HepG2 (cell line): ENCODE results near the gene CD72. TPM values are rescaled to one million over a fixed set of nuclear protein-coding genes. Genes with fewer than 3 reads are reported as not detected.
A peak's percentile ranks its signal among the peaks of the same experiment; 100 is the strongest.

Source experiments
- BCL6 ChIP-seq: IDR thresholded peaks from 2 replicates; pipeline ENCODE4 v1.6.1; 2016; ENCODE audit warnings: missing genetic modification reagents, missing compliant biosample characterization
- GATAD1 ChIP-seq: IDR thresholded peaks from 2 replicates; pipeline ENCODE4 v1.6.1; 2016; ENCODE audit warnings: missing genetic modification reagents, missing compliant biosample characterization
- PHB2 ChIP-seq: fragments of 450-650 bp; IDR thresholded peaks from 2 replicates; pipeline ENCODE4 v1.6.1; 2018; ENCODE audit not compliant: partially characterized antibody
- RARA ChIP-seq: IDR thresholded peaks from 2 replicates; pipeline ENCODE4 v1.6.1; 2016; ENCODE audit warnings: missing genetic modification reagents, missing compliant biosample characterization
- SRF ChIP-seq: IDR thresholded peaks from 2 replicates; pipeline ENCODE4 v1.6.1; 2011; ENCODE audit warnings: mild to moderate bottlenecking, low read depth, low read length, moderate library complexity
- ZFP36L2 ChIP-seq: sonication (generic); formaldehyde crosslinking; IDR thresholded peaks from 2 replicates; pipeline ENCODE4 v1.4.0; 2020; ENCODE audit warnings: missing genetic modification reagents
- ZNF205 ChIP-seq: IDR thresholded peaks from 2 replicates; pipeline ENCODE4 v1.6.1; 2018; ENCODE audit warnings: missing biosample characterization, missing genetic modification reagents
- ZNF251 ChIP-seq: sonication (generic); formaldehyde crosslinking; IDR thresholded peaks from 2 replicates; pipeline ENCODE4 v1.9.0; 2021; ENCODE audit warnings: mild to moderate bottlenecking, missing genetic modification reagents
- ZNF34 ChIP-seq: sonication (generic); formaldehyde crosslinking; IDR thresholded peaks from 2 replicates; pipeline ENCODE4 v1.4.0; 2020; ENCODE audit warnings: mild to moderate bottlenecking, missing genetic modification reagents, borderline replicate concordance
- ZNF569 ChIP-seq: sonication (generic); formaldehyde crosslinking; IDR thresholded peaks from 2 replicates; pipeline ENCODE4 v1.5.0; 2020; ENCODE audit warnings: mild to moderate bottlenecking, missing genetic modification reagents, moderate library complexity, borderline replicate concordance
- ZNF878 ChIP-seq: sonication (generic); formaldehyde crosslinking; IDR thresholded peaks from 2 replicates; pipeline ENCODE4 v1.8.1; 2023; ENCODE audit warnings: mild to moderate bottlenecking, missing genetic modification reagents, moderate library complexity
- polyA plus RNA-seq, 8 experiments: library from polyadenylated mRNA; depleted of rRNA in 3 of 8; stranded (reverse) in 7 of 8; unstranded in 1 of 8; fragments of >200 nt; fragmentation: Illumina TruSeq in 4 of 8; extraction: Trizol in 4 of 8; gene quantifications; 2 replicates each; pipeline versions ENCODE4 v1.2.1 to v1.2.3, GENCODE V29; 2011 to 2016; ENCODE audit warnings: low read depth in 4 of 8, missing spikeins in 1 of 8, mixed read lengths in 1 of 8; ENCODE audit not compliant: insufficient read depth in 1 of 8
- total RNA-seq, 5 experiments: library from RNA; depleted of rRNA; stranded (reverse); fragments of >200 nt; fragmentation: Illumina TruSeq; extraction: Trizol; gene quantifications; 2 replicates each; pipeline ENCODE4 v1.2.3, GENCODE V29; 2016; ENCODE audit warnings: low read depth in 1 of 5
- TF ChIP-seq, protein P1 (sequence below): sonication (generic); formaldehyde crosslinking; IDR thresholded peaks from 2 replicates; pipeline ENCODE4 v1.5.1; 2020; ENCODE audit warnings: missing genetic modification reagents, mild to moderate bottlenecking, borderline replicate concordance
- TF ChIP-seq, protein P2 (sequence below): IDR thresholded peaks from 2 replicates; pipeline ENCODE4 v1.4.0; 2020; ENCODE audit warnings: mild to moderate bottlenecking, missing genetic modification reagents
- TF ChIP-seq, protein P3 (sequence below): sonication (generic); formaldehyde crosslinking; IDR thresholded peaks from 2 replicates; pipeline ENCODE4 v1.8.1; 2023; ENCODE audit warnings: mild to moderate bottlenecking, missing genetic modification reagents
- TF ChIP-seq, protein P4 (sequence below): sonication (generic); formaldehyde crosslinking; IDR thresholded peaks from 2 replicates; pipeline ENCODE4 v1.5.0; 2020; ENCODE audit warnings: mild to moderate bottlenecking, missing genetic modification reagents
- TF ChIP-seq, protein P5 (sequence below): sonication (generic); formaldehyde crosslinking; IDR thresholded peaks from 2 replicates; pipeline ENCODE4 v1.4.0; 2020; ENCODE audit warnings: missing genetic modification reagents, low read depth, mild to moderate bottlenecking, borderline replicate concordance
- TF ChIP-seq, protein P6 (sequence below): sonication (generic); formaldehyde crosslinking; IDR thresholded peaks from 2 replicates; pipeline ENCODE4 v1.5.1; 2020; ENCODE audit warnings: missing genetic modification reagents, mild to moderate bottlenecking, borderline replicate concordance

Gene CD72
- total and polyA plus RNA-seq, 2 of the 13 experiments (the other 11 are each of a cell fraction or from before 2014, with no cell fraction given), result 0.18 to 1.1 TPM

DNA sequence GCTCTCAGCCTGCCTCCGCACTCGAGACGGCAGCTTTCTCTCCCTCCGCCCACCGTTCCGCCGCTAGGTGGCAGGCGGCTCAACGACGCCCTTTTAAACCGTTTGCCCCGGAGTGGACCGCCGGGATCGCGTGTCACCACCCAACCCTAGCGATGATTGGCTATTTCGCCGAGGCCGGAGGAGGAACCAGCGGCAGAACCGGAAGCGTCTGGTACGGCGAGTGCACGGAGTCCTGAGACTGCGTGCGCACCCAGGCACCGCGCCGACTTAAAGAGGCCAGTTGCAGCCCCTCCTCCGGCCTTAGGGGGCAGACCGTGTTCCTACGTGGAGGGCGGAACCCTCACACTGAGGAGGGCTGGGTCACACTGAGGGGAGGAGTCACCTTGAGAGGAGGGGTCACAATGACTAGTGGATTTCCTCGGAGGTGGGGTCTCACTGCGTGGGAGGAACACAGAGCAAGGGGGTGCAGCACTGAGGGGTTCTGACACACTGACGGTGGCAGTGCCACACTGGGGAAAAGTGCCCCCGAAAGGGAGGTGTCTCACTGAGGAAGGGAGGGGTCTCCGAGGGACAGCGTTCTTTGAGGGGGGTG lies 14.1 kb downstream of the CD72 start (continued):
- TF ChIP-seq, protein P1, sequence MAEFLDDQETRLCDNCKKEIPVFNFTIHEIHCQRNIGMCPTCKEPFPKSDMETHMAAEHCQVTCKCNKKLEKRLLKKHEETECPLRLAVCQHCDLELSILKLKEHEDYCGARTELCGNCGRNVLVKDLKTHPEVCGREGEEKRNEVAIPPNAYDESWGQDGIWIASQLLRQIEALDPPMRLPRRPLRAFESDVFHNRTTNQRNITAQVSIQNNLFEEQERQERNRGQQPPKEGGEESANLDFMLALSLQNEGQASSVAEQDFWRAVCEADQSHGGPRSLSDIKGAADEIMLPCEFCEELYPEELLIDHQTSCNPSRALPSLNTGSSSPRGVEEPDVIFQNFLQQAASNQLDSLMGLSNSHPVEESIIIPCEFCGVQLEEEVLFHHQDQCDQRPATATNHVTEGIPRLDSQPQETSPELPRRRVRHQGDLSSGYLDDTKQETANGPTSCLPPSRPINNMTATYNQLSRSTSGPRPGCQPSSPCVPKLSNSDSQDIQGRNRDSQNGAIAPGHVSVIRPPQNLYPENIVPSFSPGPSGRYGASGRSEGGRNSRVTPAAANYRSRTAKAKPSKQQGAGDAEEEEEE (CRISPR knock-in tag), result no peak
- TF ChIP-seq, protein P2, sequence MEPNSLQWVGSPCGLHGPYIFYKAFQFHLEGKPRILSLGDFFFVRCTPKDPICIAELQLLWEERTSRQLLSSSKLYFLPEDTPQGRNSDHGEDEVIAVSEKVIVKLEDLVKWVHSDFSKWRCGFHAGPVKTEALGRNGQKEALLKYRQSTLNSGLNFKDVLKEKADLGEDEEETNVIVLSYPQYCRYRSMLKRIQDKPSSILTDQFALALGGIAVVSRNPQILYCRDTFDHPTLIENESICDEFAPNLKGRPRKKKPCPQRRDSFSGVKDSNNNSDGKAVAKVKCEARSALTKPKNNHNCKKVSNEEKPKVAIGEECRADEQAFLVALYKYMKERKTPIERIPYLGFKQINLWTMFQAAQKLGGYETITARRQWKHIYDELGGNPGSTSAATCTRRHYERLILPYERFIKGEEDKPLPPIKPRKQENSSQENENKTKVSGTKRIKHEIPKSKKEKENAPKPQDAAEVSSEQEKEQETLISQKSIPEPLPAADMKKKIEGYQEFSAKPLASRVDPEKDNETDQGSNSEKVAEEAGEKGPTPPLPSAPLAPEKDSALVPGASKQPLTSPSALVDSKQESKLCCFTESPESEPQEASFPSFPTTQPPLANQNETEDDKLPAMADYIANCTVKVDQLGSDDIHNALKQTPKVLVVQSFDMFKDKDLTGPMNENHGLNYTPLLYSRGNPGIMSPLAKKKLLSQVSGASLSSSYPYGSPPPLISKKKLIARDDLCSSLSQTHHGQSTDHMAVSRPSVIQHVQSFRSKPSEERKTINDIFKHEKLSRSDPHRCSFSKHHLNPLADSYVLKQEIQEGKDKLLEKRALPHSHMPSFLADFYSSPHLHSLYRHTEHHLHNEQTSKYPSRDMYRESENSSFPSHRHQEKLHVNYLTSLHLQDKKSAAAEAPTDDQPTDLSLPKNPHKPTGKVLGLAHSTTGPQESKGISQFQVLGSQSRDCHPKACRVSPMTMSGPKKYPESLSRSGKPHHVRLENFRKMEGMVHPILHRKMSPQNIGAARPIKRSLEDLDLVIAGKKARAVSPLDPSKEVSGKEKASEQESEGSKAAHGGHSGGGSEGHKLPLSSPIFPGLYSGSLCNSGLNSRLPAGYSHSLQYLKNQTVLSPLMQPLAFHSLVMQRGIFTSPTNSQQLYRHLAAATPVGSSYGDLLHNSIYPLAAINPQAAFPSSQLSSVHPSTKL, result no peak; the same call in 1 of the 2 replicates
- TF ChIP-seq, protein P3, sequence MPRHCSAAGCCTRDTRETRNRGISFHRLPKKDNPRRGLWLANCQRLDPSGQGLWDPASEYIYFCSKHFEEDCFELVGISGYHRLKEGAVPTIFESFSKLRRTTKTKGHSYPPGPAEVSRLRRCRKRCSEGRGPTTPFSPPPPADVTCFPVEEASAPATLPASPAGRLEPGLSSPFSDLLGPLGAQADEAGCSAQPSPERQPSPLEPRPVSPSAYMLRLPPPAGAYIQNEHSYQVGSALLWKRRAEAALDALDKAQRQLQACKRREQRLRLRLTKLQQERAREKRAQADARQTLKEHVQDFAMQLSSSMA (CRISPR knock-in tag), result peak; percentile 88; the same call in 1 of the 2 replicates
- TF ChIP-seq, protein P4, sequence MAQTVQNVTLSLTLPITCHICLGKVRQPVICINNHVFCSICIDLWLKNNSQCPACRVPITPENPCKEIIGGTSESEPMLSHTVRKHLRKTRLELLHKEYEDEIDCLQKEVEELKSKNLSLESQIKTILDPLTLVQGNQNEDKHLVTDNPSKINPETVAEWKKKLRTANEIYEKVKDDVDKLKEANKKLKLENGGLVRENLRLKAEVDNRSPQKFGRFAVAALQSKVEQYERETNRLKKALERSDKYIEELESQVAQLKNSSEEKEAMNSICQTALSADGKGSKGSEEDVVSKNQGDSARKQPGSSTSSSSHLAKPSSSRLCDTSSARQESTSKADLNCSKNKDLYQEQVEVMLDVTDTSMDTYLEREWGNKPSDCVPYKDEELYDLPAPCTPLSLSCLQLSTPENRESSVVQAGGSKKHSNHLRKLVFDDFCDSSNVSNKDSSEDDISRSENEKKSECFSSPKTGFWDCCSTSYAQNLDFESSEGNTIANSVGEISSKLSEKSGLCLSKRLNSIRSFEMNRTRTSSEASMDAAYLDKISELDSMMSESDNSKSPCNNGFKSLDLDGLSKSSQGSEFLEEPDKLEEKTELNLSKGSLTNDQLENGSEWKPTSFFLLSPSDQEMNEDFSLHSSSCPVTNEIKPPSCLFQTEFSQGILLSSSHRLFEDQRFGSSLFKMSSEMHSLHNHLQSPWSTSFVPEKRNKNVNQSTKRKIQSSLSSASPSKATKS (CRISPR knock-in tag), result no peak
- TF ChIP-seq PHB2 (no peak), ZNF878 (CRISPR knock-in tag) (no peak), ZNF205 (CRISPR knock-in tag) (peak; percentile 76; the same call in 1 of the 2 replicates), GATAD1 (CRISPR knock-in tag) (peak; percentile 75), ZFP36L2 (no peak), BCL6 (CRISPR knock-in tag) (peak; percentile 23; the same call in 1 of the 2 replicates), RARA (CRISPR knock-in tag) (peak; percentile 54), ZNF569 (CRISPR knock-in tag) (no peak), ZNF251 (no peak), ZNF34 (CRISPR knock-in tag) (no peak), SRF (no peak)
- TF ChIP-seq, protein P5, sequence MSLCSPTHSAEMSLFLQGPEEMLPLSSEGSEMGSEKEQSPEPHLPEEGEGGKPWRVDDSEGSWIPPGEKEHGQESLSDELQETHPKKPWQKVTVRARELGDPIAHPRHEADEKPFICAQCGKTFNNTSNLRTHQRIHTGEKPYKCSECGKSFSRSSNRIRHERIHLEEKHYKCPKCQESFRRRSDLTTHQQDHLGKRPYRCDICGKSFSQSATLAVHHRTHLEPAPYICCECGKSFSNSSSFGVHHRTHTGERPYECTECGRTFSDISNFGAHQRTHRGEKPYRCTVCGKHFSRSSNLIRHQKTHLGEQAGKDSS (CRISPR knock-in tag), result no peak
- TF ChIP-seq, protein P6, sequence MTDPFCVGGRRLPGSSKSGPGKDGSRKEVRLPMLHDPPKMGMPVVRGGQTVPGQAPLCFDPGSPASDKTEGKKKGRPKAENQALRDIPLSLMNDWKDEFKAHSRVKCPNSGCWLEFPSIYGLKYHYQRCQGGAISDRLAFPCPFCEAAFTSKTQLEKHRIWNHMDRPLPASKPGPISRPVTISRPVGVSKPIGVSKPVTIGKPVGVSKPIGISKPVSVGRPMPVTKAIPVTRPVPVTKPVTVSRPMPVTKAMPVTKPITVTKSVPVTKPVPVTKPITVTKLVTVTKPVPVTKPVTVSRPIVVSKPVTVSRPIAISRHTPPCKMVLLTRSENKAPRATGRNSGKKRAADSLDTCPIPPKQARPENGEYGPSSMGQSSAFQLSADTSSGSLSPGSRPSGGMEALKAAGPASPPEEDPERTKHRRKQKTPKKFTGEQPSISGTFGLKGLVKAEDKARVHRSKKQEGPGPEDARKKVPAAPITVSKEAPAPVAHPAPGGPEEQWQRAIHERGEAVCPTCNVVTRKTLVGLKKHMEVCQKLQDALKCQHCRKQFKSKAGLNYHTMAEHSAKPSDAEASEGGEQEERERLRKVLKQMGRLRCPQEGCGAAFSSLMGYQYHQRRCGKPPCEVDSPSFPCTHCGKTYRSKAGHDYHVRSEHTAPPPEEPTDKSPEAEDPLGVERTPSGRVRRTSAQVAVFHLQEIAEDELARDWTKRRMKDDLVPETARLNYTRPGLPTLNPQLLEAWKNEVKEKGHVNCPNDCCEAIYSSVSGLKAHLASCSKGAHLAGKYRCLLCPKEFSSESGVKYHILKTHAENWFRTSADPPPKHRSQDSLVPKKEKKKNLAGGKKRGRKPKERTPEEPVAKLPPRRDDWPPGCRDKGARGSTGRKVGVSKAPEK (CRISPR knock-in tag), result 0 out of 2 replicates have a peak, but pooled peaks have one; percentile 31
